ENCODE data around the gene CYP1A1. TPM values are rescaled to one million over a fixed set of nuclear protein-coding genes. Genes with fewer than 3 reads are reported as not detected.

Gene CYP1A1
- total and polyA plus RNA-seq, 2 of the 13 experiments (the other 11 are each of a cell fraction or from before 2014, with no cell fraction given) = 7.9 to 8.0 TPM

DNA sequence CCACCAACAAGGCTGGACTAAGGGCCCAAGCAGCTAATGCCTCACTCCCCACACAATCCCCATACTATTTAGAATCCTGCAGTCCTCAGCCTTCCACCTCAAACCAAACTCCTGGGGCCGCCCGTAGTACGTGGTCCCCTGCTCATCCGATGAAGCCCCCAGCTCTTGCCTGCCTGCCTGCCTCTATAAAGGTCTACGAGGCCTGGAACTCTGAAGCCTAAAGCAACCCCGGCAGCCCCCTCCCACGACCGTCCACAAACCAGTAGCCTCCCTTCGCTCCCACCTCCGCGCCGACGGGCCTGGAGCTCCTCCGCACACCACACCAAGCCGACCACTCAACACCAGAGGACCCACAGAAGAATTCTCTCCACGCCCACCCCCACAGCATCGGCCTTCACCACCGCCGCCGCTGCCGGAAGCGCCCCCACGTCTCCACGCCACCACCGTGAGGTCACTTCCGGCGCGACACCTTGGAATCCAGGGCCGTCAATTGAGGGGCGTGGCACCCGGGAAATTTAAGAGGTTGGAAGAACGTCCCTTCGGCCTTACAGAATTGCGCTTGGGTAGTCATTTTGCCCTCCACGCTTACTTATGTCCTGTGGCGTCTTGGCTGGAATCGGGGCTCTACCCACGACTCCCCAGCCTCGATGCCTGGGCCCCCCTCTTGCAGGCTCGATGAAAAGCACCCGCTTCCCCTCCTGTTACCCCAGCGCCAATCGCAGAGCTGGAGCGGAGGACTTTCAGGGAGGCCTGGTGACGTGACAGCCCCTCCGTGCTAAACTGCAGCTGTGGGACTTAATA, 29.5 kb downstream of the CYP1A1 start, which contains the start of gene EDC3:
TSS of gene EDC3 (minus strand) at position 428 of the 801 bp plus-strand sequence. CDS start 20,900 bp downstream, outside the sequence.
- Histone ChIP-seq H3K36me3 (replicated peaks in 1 of 2; ENCODE audit: control insufficient read depth in 1 of 2, insufficient read depth in 2 of 2, low read length in 2 of 2) (no peaks in the 10 kb centered on the region), H3K27ac (ENCODE audit: extremely low read length, insufficient read depth, low read length) (peak within 1 kb of the TSS; percentile 74), H4K20me1 (ENCODE audit: insufficient read depth, low read length) (no peaks in the 10 kb centered on the region), H2AFZ (ENCODE audit: low read length) (peak within 1 kb of the TSS; percentile 80), H3K27me3 (ENCODE audit: control insufficient read depth in 1 of 2, insufficient read depth in 2 of 2, low read length in 2 of 2) (peaks cover 2 to 4% of the 10 kb centered on the region in 2 experiments; a peak in 2 of 5 replicates), H3K9me3 (ENCODE audit: low read length) (no peaks in the 10 kb centered on the region), H3K4me1 (ENCODE audit: insufficient read depth, low read length) (peaks cover 38% of the 10 kb centered on the region), H3K9ac (ENCODE audit: insufficient read depth, low read depth, low read length) (peak within 1 kb of the TSS; percentile 93), H3K4me3 (replicated peaks in 1 of 3; ENCODE audit: insufficient read depth in 1 of 3, low read depth in 2 of 3, low read length in 3 of 3) (peak within 1 kb of the TSS; percentile 92 to 99 (median 93)), H3K79me2 (ENCODE audit: insufficient read depth, low read length) (peaks cover 50% of the 10 kb centered on the region), H3K4me2 (ENCODE audit: low read depth, low read length) (peak within 1 kb of the TSS; percentile 95)
- in situ Hi-C loops (cut with HindIII; ENCODE audit: extremely low pct_ligation_motif_present, low pct_unique_long_range_greater_than_20kb) = no loop called here
- FAIRE-seq (peak; percentile 51), DNase-seq (ENCODE audit: low spot score) (peak; percentile 79), ATAC-seq (peak; percentile 96)
- CTCF ChIA-PET (ENCODE audit: low intra/inter-chr PET ratio, low total read pairs) = no interaction called here
- TSS peak; percentile 74 for BruUV-seq (replicated peaks)
- WGBS (ENCODE audit: low lambda C conversion rate) = under 1% methylated on average over 26 of the region's 46 CpGs
- intact Hi-C loops (cut with micrococcal nuclease; ENCODE audit: unreplicated experiment) = no loop called here
- POLR2A ChIA-PET = interaction anchor here (0.6 to 1.8 kb wide), 3 partner anchors 30 to 75 kb away, joined by 3 to 9 read pairs (median 3); partner anchors contain the start of gene CYP1A1
- TF ChIP-seq, protein P1, sequence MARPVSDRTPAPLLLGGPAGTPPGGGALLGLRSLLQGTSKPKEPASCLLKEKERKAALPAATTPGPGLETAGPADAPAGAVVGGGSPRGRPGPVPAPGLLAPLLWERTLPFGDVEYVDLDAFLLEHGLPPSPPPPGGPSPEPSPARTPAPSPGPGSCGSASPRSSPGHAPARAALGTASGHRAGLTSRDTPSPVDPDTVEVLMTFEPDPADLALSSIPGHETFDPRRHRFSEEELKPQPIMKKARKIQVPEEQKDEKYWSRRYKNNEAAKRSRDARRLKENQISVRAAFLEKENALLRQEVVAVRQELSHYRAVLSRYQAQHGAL (CRISPR knock-in tag; IDR thresholded peaks at IDR 0.05; ENCODE audit: not compliant biosample characterization) = no peak
- peak; percentile 30; the same call in 1 of the 2 replicates for TF ChIP-seq SOX13 (IDR thresholded peaks at IDR 0.05)
- TF ChIP-seq SOX13 (CRISPR knock-in tag; conservative IDR thresholded peaks at IDR 0.05 in 1 of 2, IDR thresholded peaks at IDR 0.05 in 1 of 2) = no peak; a peak in 1 of 4 replicates
- TF ChIP-seq, protein P2, sequence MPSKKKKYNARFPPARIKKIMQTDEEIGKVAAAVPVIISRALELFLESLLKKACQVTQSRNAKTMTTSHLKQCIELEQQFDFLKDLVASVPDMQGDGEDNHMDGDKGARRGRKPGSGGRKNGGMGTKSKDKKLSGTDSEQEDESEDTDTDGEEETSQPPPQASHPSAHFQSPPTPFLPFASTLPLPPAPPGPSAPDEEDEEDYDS (CRISPR knock-in tag; IDR thresholded peaks at IDR 0.05) = 0 out of 2 replicates have a peak, but pooled peaks have one; percentile 52
- peak; percentile 58; the same call in 1 of the 2 replicates for TF ChIP-seq ZNF556 (CRISPR knock-in tag; IDR thresholded peaks at IDR 0.05; ENCODE audit: borderline replicate concordance)
- TF ChIP-seq ARNT2 (CRISPR knock-in tag; IDR thresholded peaks at IDR 0.05; ENCODE audit: low read depth) = peak; percentile 64; the same call in 1 of the 2 replicates
- 0 out of 2 replicates have a peak, but pooled peaks have one; percentile 42 for TF ChIP-seq ZNF224 (CRISPR knock-in tag; IDR thresholded peaks at IDR 0.05)
- TF ChIP-seq ZNF839 (CRISPR knock-in tag; IDR thresholded peaks at IDR 0.05; ENCODE audit: borderline replicate concordance) = 0 out of 2 replicates have a peak, but pooled peaks have one; percentile 29
- TF ChIP-seq, protein P3, sequence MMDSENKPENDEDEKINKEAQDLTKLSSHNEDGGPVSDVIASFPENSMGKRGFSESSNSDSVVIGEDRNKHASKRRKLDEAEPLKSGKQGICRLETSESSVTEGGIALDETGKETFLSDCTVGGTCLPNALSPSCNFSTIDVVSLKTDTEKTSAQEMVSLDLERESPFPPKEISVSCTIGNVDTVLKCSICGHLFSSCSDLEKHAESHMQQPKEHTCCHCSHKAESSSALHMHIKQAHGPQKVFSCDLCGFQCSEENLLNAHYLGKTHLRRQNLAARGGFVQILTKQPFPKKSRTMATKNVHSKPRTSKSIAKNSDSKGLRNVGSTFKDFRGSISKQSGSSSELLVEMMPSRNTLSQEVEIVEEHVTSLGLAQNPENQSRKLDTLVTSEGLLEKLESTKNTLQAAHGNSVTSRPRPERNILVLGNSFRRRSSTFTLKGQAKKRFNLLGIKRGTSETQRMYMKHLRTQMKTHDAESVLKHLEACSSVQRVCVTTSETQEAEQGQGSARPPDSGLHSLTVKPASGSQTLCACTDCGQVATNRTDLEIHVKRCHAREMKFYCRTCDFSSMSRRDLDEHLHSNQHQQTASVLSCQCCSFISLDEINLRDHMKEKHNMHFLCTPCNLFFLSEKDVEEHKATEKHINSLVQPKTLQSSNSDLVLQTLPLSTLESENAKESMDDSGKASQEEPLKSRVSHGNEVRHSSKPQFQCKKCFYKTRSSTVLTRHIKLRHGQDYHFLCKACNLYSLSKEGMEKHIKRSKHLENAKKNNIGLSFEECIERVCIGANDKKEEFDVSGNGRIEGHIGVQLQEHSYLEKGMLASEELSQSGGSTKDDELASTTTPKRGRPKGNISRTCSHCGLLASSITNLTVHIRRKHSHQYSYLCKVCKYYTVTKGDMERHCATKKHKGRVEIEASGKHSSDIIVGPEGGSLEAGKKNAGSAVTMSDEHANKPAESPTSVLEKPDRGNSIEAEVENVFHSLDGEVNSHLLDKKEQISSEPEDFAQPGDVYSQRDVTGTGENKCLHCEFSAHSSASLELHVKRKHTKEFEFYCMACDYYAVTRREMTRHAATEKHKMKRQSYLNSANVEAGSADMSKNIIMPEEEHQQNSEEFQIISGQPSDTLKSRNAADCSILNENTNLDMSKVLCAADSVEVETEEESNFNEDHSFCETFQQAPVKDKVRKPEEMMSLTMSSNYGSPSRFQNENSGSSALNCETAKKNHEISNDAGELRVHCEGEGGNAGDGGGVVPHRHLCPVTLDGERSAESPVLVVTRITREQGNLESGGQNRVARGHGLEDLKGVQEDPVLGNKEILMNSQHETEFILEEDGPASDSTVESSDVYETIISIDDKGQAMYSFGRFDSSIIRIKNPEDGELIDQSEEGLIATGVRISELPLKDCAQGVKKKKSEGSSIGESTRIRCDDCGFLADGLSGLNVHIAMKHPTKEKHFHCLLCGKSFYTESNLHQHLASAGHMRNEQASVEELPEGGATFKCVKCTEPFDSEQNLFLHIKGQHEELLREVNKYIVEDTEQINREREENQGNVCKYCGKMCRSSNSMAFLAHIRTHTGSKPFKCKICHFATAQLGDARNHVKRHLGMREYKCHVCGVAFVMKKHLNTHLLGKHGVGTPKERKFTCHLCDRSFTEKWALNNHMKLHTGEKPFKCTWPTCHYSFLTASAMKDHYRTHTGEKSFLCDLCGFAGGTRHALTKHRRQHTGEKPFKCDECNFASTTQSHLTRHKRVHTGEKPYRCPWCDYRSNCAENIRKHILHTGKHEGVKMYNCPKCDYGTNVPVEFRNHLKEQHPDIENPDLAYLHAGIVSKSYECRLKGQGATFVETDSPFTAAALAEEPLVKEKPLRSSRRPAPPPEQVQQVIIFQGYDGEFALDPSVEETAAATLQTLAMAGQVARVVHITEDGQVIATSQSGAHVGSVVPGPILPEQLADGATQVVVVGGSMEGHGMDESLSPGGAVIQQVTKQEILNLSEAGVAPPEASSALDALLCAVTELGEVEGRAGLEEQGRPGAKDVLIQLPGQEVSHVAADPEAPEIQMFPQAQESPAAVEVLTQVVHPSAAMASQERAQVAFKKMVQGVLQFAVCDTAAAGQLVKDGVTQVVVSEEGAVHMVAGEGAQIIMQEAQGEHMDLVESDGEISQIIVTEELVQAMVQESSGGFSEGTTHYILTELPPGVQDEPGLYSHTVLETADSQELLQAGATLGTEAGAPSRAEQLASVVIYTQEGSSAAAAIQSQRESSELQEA (CRISPR knock-in tag; IDR thresholded peaks at IDR 0.05; ENCODE audit: not compliant biosample characterization) = peak; percentile 91
- TF ChIP-seq ZFX (CRISPR knock-in tag; IDR thresholded peaks at IDR 0.05; ENCODE audit: low read depth) = peak; percentile 96
